T follicular helper cell (primary cell): ENCODE results near the gene NDUFS6.
"Not testable (repeated sequence)": the region's sequence is repeated elsewhere in the genome, so short reads cannot be mapped to it uniquely, and the experiment has no call there.

Experiments
- DNase-seq: peaks from one replicate; pipeline ENCODE4 v3.0.0-alpha.2; 2020; ENCODE audit warnings: low read depth

The NDUFS6 gene

DNA sequence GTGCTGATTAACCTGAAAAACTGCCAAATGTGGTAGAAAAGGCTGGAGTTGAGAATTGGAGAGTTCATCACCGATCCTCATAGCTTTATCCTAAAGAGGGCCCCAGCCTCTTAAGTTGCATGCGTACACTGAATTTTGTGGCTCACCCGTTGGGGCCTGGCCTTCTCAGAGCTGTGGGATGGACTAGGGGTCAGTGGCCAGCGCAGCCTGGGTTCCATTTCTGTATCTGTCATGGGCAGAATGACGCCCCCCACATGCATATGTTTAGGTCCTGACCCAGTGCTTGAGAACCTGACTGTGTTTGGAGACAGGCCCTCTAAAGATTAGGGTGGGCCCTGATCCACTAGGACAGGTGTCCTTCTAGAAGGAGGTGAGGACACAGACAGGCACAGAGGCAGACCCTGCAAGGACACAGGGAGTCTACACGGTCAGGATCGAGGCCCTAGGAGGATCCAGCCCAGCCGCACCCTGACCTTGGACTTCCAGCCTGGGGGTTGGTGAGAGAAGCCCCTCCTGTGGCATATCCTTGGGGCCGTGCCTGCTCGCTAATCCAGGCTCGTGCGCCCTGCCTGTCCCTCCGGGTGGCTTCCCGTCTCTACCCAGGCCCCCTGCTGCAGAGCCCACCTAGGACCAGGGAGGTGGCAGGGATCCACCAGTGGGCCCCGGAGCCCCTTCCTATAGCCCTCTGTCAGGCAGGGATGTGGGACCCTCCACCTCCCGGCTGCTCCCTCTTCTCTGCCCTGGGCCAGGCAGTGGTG lies 32.2 kb downstream of the NDUFS6 start:
- DNase-seq: no peak

GRCh38 chr5:1834022-1834551 lies 32.9 kb downstream of the NDUFS6 start:
- DNase-seq: no peak

DNA sequence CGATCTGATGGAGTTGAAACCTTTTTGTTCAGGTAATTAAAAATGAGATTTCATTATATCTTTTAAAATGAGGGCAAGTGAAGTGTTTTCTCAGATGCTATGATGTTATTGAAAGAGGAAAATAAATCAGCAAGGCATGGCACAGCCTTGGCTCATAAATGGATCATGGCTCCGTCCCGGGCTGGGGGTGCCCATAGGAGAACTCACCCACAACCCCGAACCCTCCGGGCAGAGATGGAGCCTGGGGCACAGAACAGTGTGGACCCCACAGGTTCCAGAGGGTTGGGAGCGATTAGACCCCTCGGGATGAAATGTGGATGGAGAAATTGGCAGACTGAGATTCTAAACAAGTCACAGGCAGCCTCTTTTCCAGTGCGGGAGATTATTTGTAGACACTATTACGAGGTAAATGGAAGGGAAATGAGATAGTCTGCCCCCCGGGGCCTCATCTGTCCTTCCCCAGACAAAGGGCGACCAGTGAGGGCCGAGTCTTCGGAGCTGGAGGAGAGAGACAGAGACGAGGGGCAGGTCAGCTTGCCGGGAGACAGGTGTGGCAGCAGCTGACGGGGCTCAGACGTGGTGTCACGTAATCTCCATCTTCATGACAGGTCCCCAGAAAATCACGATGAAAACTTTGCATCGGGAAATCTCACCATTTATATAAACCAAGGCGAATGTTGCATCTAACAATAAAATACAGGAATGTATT lies 33.7 kb downstream of the NDUFS6 start:
- DNase-seq: no peak

DNA sequence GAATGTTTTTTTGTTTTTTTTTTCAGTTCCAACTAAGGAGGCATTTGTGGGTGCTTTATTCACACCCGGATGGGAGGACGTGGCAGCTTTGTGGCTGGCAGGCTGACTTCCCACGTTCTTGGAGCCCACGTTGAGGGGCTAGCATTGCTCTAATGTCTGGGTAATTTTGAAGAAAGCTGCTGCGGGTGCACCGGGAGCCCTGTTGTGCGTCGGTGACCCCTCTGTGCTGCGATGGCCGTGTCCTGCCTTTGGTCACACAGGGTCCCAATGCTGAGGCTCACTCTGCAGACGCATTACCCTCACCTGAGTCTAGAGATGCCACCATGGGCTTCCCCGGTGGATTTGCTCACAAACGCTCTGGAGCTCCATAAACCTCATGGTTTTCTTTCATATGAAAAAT lies 34.2 kb downstream of the NDUFS6 start:
- DNase-seq: no peak

DNA sequence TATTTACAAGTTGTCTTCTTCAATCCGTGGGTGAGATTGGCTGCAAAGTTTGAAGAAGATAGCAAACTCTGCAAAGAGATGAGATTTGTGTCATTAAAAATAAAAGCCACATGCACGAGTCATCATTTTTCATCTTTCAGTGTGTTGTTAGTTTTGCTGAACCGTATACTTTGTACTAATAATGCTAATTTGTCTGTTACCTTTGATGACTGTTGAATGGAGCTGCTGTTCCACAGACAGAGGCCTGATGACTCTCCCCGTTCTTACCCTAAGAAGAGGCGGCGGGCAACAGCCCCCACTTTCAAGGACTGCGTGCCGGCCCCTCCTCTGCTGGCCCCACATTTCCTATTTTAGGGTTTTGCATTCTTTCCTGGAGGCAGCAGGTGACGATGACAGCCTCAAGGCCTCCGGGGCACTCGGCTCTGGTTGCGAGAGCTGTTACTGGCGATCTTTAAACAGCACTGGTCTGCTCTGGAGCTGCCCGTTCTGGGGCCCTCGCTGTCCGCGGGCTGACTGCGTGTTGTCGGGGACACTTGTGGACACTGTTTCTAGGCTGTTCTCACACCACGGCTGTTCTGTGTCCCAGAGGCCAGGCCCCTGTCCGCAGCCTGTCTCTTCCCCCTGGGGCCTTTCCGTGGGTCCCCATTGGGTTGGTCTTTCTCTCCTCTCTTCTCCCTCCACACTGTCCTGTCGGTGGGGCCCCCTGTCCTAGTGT lies 35.1 kb downstream of the NDUFS6 start:
- no peak for DNase-seq

- no peak for DNase-seq
These were observed 36.0 kb downstream of the NDUFS6 start for GRCh38 chr5:1836891-1837880.

- DNase-seq: no peak
These were observed 36.8 kb downstream of the NDUFS6 start for GRCh38 chr5:1838013-1838412.

DNA sequence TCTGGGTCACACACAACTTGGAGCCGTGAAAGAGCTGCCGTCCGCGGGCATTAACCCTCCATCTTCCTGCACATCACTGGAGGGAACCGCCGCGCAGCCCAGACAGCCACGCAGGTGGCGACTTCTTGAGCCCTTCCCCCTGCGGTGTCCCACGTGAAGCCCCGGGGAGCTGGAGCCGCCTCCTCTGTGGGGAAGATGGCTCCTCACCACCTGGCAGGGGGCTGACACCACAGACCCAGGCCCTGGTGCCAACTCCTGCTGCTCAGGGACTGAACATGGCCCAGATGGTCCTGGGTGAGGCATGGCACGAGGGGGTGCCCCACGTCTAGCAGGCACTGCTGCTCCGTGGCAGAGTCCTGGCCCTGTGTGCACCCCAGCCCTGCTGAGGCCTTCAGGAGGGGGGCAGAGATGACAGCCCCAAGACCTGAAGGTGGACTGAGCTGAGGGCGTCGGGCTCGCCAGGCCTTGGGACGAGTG lies 38.9 kb downstream of the NDUFS6 start:
- no peak for DNase-seq

- DNase-seq: no peak
These were observed 39.7 kb downstream of the NDUFS6 start for GRCh38 chr5:1840741-1841521.

- no peak for DNase-seq
These were observed 41.0 kb downstream of the NDUFS6 start for GRCh38 chr5:1842004-1842819.

DNA sequence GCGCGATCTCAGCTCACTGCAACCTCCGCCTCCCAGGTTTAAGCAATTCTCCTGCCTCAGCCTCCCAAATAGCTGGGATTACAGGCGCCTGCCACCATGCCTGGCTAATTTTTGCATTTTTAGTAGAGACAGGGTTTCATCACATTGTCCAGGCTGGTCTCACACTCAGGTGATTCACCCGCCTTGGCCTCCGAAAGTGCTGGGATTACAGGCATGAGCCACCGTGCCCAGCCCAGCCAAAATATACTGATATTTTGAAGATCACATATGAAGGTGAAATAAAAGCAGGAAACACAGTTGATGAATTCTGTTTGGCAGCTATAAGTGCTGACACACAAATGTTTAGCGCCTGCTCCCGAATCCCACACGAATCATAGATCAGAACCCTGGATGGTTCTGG lies 42.6 kb downstream of the NDUFS6 start:
- DNase-seq: not testable (repeated sequence)

GRCh38 chr5:1844708-1845436 lies 43.7 kb downstream of the NDUFS6 start:
- no peak for DNase-seq

GRCh38 chr5:1845696-1846095 lies 44.5 kb downstream of the NDUFS6 start:
- DNase-seq: no peak

GRCh38 chr5:1846583-1846982 lies 45.4 kb downstream of the NDUFS6 start:
- DNase-seq: no peak

DNA sequence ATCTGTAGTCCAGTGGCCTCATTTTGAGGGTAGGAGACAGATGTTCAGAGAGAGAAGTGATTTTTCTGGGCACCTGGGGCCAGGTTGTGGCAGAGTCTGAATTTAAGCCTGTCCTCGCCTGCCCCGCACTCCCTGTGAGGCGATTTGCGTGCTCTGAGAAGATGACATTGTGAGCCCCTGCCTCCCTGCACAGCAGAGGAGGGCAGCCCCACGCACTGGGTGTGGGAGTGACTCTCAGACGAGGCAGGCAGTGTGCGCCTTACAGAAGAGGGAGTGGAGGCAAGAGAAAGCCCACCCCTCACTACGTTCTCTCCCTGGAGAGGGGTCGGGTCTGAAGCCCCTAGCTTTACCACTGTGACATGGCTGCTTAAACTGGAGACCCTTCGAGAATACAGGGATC lies 45.8 kb downstream of the NDUFS6 start:
- DNase-seq: no peak

DNA sequence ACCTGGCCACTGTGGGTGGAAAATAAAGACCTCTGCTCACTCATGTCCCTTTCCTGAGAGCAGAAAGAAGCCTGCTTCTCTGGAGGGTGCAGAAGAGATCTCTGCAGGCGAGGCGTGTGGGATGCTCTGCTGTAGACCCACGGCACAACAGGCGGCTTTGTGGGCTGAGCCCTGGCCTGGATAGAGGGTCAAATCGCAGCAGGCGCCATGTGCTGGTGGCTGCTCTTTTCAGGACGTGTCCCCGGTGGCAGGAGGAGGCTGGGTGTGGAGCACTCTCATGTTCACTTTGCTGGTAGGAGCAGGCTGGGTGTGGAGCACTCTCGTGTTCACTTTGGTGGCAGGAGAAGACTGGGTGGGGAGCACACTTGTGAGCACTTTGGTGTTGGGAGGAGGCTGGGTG lies 46.4 kb downstream of the NDUFS6 start:
- DNase-seq: no peak

DNA sequence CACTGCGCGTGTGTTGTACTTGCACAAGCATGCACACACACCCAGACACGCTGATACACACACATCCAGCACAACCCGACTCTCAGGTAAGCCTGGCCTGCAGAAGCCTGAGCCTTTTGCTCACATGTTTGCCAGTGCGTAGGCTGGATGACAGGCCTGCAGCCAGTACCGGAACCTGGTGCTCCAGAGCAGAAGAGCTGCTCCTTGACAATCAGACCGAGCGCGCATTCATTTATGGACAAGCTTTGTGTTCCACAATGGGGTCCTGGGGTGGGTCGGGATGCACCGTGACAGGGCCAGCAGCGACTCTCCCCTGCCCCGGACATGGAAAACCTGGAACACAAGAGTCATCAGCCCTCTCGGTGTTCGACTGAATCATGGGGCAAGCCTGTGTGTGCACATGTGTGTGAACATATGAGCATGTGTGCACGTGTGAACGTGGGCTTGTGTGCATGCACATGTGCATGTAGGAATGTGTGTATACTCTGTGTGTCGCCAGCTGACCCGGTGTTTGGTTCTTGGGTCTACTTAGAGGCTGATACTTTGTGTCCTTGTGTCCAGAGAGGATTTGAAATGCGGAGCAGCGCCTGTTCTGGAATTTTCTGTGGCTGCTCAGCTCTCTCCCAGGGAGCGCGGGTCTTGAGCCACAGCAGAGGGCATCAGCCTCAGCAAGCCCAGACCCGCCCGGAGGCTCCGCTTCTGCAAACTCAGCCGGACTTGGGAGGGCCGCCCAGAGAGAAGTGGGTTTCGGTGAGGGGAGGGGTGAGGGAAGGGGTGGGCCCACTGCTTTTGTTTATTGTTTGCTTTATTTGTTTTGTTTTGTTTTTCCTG lies 49.3 kb downstream of the NDUFS6 start:
- no peak for DNase-seq
